ENCODE results near the gene ZNF223.

The ZNF223 gene

GRCh38 chr19:44072543-44073401 is 20.9 kb downstream of the ZNF223 start:
- DNase-seq: peak; percentile 30

- DNase-seq: no peak
These were observed 24.5 kb downstream of the ZNF223 start for GRCh38 chr19:44076325-44076724.

- no peak for DNase-seq
These were observed 40.3 kb downstream of the ZNF223 start for GRCh38 chr19:44092108-44092507.

GRCh38 chr19:44093931-44094765 is 42.3 kb downstream of the ZNF223 start, which contains the start of gene ZNF224:
Gene ZNF224, plus strand, starts transcription at chr19:44094361. Its CDS starts 3,513 bp downstream, at chr19:44097874.
- DNase-seq: peak; percentile 97

- DNase-seq: no peak
These were observed 55.9 kb downstream of the ZNF223 start for GRCh38 chr19:44107751-44108150.

GRCh38 chr19:44109458-44109857 is 57.6 kb downstream of the ZNF223 start:
- DNase-seq: no peak

- peak; percentile 84 for DNase-seq
These were observed 60.2 kb downstream of the ZNF223 start for GRCh38 chr19:44111910-44112463.

GRCh38 chr19:44112802-44113137 is 60.9 kb downstream of the ZNF223 start:
- DNase-seq: no peak

GRCh38 chr19:44113138-44113783 is 61.4 kb downstream of the ZNF223 start, which contains the start of gene ZNF225:
Gene ZNF225, plus strand, starts transcription at chr19:44113399. Its CDS starts 2,429 bp downstream, at chr19:44115828.
- peak; percentile 99 for DNase-seq

GRCh38 chr19:44113784-44114390 is 62.1 kb downstream of the ZNF223 start:
- peak; percentile 39 for DNase-seq
